Neural cell (in vitro differentiated cells): ENCODE results near the gene MRPL43. TPM values are rescaled to one million over a fixed set of nuclear protein-coding genes. Genes with fewer than 3 reads are reported as not detected.

Source experiments
- H2AFZ ChIP-seq: fragments of 200-600, 300-800 bp; sonication (generic), shearing (Covaris generic); 2 replicates; pipeline ENCODE4 v1.6.0; 2014; ENCODE audit warnings: low read depth, mild to moderate bottlenecking, antibody characterized with exemption, low read length, moderate library complexity
- H3F3A ChIP-seq: fragments of 200-600 bp; shearing (Covaris generic); 2 replicates; pipeline ENCODE4 v1.6.1; 2016; ENCODE audit warnings: mild to moderate bottlenecking, moderate library complexity, mixed read lengths, antibody characterized with exemption, low read length; ENCODE audit not compliant: insufficient read depth, poor library complexity, severe bottlenecking
- H3K27ac ChIP-seq: fragments of 200-600, 300-800 bp; sonication (generic), shearing (Covaris generic); 2 replicates; pipeline ENCODE4 v1.5.1; 2014; ENCODE audit warnings: mild to moderate bottlenecking, low read length, moderate library complexity
- H3K27me3 ChIP-seq: fragments of 300-800, 200-600 bp; sonication (generic), shearing (Covaris generic); 2 replicates; pipeline ENCODE4 v1.6.0; 2014; ENCODE audit warnings: mild to moderate bottlenecking, low read depth, low read length, moderate library complexity; ENCODE audit not compliant: insufficient read depth
- H3K36me3 ChIP-seq: fragments of 300-800, 200-600 bp; sonication (generic), shearing (Covaris generic); 2 replicates; pipeline ENCODE4 v1.5.1; 2014; ENCODE audit warnings: mild to moderate bottlenecking, antibody characterized with exemption, low read length, moderate library complexity; ENCODE audit not compliant: insufficient read depth
- H3K4me2 ChIP-seq: fragments of 300-800, 200-600 bp; sonication (generic), shearing (Covaris generic); 2 replicates; pipeline ENCODE4 v1.6.0; 2014; ENCODE audit warnings: mild to moderate bottlenecking, low read length
- H3K4me3 ChIP-seq: fragments of 300-800, 200-600 bp; sonication (generic), shearing (Covaris generic); 2 replicates; pipeline ENCODE4 v1.5.1; 2014; ENCODE audit warnings: mild to moderate bottlenecking, low read length, moderate library complexity
- H3K79me2 ChIP-seq: fragments of 200-600 bp; shearing (Covaris generic); replicated peaks from 2 replicates; pipeline ENCODE4 v1.6.0; 2014; ENCODE audit warnings: mild to moderate bottlenecking, low read length, moderate library complexity; ENCODE audit not compliant: insufficient read depth
- H3K9ac ChIP-seq: fragments of 300-800, 200-600 bp; sonication (generic), shearing (Covaris generic); 2 replicates; pipeline ENCODE4 v1.6.1; 2016; ENCODE audit warnings: mild to moderate bottlenecking, low read length, mixed read lengths
- H3K9me2 ChIP-seq: fragments of 200-600 bp; shearing (Covaris generic); 2 replicates; pipeline ENCODE4 v1.6.1; 2016; ENCODE audit warnings: mild to moderate bottlenecking, low read length, mixed read lengths; ENCODE audit not compliant: insufficient read depth
- H3K9me3 ChIP-seq: fragments of 200-600, 300-800 bp; sonication (generic), shearing (Covaris generic); 2 replicates; pipeline ENCODE4 v1.6.1; 2016; ENCODE audit warnings: mild to moderate bottlenecking, mixed run types, low read length, moderate library complexity, mixed read lengths
- H4K20me1 ChIP-seq: fragments of 200-600 bp; shearing (Covaris generic); 2 replicates; pipeline ENCODE4 v1.6.1; 2016; ENCODE audit warnings: mild to moderate bottlenecking, mixed run types; ENCODE audit not compliant: insufficient read depth
- EP300 ChIP-seq: fragments of 450-650 bp; conservative IDR thresholded peaks from 2 replicates; pipeline ENCODE4 v1.6.1; 2014; ENCODE audit warnings: antibody characterized with exemption, mild to moderate bottlenecking, moderate library complexity; ENCODE audit not compliant: poor library complexity, severe bottlenecking
- EZH2 ChIP-seq: fragments of 200-600, 300-800 bp; shearing (Covaris generic), sonication (generic); IDR thresholded peaks from 2 replicates; pipeline ENCODE4 v1.6.1; 2014; ENCODE audit warnings: antibody characterized with exemption, low read length, borderline replicate concordance, mild to moderate bottlenecking; ENCODE audit not compliant: insufficient read depth, poor library complexity, severe bottlenecking
- MXI1 ChIP-seq: fragments of 450-650 bp; conservative IDR thresholded peaks from 2 replicates; pipeline ENCODE4 v1.6.1; 2014; ENCODE audit warnings: antibody characterized with exemption, mild to moderate bottlenecking; ENCODE audit not compliant: poor library complexity, severe bottlenecking
- POLR2AphosphoS5 ChIP-seq: IDR thresholded peaks from 2 replicates; pipeline ENCODE4 v1.6.1; 2012
- RAD21 ChIP-seq: fragments of 450-650 bp; conservative IDR thresholded peaks from 2 replicates; pipeline ENCODE4 v1.6.1; 2014; ENCODE audit warnings: antibody characterized with exemption, mild to moderate bottlenecking, moderate library complexity
- SMC3 ChIP-seq: fragments of 450-650 bp; conservative IDR thresholded peaks from 2 replicates; pipeline ENCODE4 v1.6.1; 2014; ENCODE audit warnings: antibody characterized with exemption, mild to moderate bottlenecking, moderate library complexity; ENCODE audit not compliant: poor library complexity
- TAF1 ChIP-seq: IDR thresholded peaks from 2 replicates; pipeline ENCODE4 v1.6.1; 2012; ENCODE audit warnings: low read depth
- polyA plus RNA-seq: library from polyadenylated mRNA; depleted of rRNA; stranded (reverse); fragments of >200 nt; gene quantifications from 2 replicates; pipeline ENCODE4 v1.2.3, GENCODE V29; 2014
- TF ChIP-seq, protein P1 (sequence below): fragments of 450-650 bp; IDR thresholded peaks from 2 replicates; pipeline ENCODE4 v1.5.1; 2014; ENCODE audit warnings: antibody characterized with exemption, mild to moderate bottlenecking, moderate library complexity; ENCODE audit not compliant: poor library complexity, severe bottlenecking
- TF ChIP-seq, protein P2 (sequence below): IDR thresholded peaks from 2 replicates; pipeline ENCODE4 v1.6.1; 2012; ENCODE audit warnings: borderline replicate concordance

Gene MRPL43
- polyA plus RNA-seq, 1 donor from 2014 or later = 121 TPM

DNA sequence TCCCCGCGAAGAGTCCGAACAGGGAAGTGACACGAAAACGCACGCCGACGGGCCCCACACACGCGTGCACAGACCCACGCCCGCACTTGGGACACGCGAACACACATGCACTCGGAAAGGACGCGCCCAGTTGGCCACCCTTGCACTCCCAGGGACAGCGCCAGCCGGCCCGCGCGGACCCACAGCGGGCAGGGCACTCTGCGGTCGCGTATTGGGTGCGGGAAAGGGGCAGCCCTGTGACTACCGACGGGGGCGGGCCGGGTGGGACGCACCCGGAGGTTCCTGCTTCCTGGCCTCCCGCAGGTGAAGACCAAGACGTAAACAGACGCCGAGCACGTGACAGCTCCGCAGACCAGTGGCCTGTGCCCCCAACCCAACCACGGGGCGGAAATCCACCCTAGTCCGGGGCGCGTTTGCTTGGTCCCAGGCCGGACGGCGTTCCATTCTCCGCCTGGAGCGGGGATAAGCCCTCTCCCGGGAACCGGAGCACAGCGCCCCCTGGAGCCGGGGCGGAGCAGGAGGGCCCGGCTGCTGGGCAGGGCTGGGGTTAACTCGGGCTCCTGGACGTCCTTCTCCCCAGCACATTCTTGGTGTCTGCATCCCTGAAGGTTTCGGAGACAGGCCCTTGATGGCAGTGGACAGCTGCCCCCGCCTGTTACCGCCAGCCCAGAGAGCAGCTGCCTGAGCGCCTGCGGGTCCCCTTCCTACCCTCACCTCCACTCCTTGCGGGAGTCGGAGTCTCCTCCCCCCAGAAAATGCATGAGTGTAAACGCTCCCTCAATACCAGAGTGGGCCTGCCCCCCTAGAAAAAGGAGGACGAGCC, 10.3 kb upstream of the MRPL43 start:
- Histone ChIP-seq H3K27me3 (peaks cover 10% of the 10 kb centered on the region), H3K9me2 (no peaks in the 10 kb centered on the region), H3F3A (no peaks in the 10 kb centered on the region), H4K20me1 (no peaks in the 10 kb centered on the region), H3K9ac (peak overlapping the region; percentile 96), H3K9me3 (no peaks in the 10 kb centered on the region), H3K36me3 (no peaks in the 10 kb centered on the region), H3K4me2 (peak overlapping the region; percentile 25), H2AFZ (peak overlapping the region; percentile 10), H3K27ac (peak overlapping the region; percentile 85), H3K4me3 (peak overlapping the region; percentile 88), H3K79me2 (peaks cover 19% of the 10 kb centered on the region)
- TF ChIP-seq EZH2 (no peak), RAD21 (no peak), POLR2AphosphoS5 (no peak), SMC3 (no peak)
- TF ChIP-seq, protein P1, sequence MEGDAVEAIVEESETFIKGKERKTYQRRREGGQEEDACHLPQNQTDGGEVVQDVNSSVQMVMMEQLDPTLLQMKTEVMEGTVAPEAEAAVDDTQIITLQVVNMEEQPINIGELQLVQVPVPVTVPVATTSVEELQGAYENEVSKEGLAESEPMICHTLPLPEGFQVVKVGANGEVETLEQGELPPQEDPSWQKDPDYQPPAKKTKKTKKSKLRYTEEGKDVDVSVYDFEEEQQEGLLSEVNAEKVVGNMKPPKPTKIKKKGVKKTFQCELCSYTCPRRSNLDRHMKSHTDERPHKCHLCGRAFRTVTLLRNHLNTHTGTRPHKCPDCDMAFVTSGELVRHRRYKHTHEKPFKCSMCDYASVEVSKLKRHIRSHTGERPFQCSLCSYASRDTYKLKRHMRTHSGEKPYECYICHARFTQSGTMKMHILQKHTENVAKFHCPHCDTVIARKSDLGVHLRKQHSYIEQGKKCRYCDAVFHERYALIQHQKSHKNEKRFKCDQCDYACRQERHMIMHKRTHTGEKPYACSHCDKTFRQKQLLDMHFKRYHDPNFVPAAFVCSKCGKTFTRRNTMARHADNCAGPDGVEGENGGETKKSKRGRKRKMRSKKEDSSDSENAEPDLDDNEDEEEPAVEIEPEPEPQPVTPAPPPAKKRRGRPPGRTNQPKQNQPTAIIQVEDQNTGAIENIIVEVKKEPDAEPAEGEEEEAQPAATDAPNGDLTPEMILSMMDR = peak; percentile 67
- TF ChIP-seq, protein P2, sequence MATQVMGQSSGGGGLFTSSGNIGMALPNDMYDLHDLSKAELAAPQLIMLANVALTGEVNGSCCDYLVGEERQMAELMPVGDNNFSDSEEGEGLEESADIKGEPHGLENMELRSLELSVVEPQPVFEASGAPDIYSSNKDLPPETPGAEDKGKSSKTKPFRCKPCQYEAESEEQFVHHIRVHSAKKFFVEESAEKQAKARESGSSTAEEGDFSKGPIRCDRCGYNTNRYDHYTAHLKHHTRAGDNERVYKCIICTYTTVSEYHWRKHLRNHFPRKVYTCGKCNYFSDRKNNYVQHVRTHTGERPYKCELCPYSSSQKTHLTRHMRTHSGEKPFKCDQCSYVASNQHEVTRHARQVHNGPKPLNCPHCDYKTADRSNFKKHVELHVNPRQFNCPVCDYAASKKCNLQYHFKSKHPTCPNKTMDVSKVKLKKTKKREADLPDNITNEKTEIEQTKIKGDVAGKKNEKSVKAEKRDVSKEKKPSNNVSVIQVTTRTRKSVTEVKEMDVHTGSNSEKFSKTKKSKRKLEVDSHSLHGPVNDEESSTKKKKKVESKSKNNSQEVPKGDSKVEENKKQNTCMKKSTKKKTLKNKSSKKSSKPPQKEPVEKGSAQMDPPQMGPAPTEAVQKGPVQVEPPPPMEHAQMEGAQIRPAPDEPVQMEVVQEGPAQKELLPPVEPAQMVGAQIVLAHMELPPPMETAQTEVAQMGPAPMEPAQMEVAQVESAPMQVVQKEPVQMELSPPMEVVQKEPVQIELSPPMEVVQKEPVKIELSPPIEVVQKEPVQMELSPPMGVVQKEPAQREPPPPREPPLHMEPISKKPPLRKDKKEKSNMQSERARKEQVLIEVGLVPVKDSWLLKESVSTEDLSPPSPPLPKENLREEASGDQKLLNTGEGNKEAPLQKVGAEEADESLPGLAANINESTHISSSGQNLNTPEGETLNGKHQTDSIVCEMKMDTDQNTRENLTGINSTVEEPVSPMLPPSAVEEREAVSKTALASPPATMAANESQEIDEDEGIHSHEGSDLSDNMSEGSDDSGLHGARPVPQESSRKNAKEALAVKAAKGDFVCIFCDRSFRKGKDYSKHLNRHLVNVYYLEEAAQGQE = no peak

DNA sequence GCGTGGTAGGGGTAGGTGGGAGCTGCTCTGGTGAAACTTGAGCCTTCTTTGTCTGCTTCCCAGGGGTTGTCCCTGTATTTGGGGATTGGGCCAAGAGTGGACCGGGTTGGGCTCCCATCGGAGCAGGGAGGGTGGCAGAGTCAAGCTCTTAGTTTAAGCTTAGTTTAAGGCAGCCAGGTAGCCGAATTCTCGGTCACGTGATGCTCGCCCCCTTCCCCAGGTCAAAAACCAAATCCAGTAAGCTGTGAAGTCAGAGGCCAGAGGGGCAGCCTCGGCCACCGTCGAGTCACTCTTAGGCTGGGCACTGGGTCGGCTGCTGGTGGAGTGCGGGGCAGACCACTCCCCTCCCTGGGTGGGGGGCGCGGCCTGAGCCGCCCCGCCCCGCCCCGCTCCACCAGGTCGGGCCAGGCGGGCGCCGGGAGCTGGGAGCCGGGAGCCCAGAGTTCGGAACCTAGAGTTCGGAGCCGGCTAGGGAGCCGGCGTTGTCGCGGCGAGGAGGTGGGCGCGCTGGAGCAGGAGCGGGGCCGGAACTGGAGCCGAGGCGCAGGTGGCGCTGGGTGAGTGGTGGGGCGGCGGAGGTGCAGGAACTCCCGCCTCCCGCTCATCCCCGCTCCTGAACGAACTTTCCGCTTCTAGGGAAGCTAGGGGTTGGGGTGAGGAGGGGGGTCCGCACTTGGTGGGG, 9.5 kb upstream of the MRPL43 start:
- no peaks in the 10 kb centered on the region for H3K36me3 ChIP-seq
- peaks cover 10% of the 10 kb centered on the region for H3K27me3 ChIP-seq
- peak overlapping the region; percentile 88 for H3K4me3 ChIP-seq
- peak overlapping the region; percentile 96 for H3K9ac ChIP-seq
- H3K9me2 ChIP-seq = no peaks in the 10 kb centered on the region
- H3K79me2 ChIP-seq = peaks cover 16% of the 10 kb centered on the region
- H4K20me1 ChIP-seq = no peaks in the 10 kb centered on the region
- H3K9me3 ChIP-seq = no peaks in the 10 kb centered on the region
- no peak overlapping the region for H3K27ac ChIP-seq
- TF ChIP-seq TAF1 = no peak
- no peak for TF ChIP-seq RAD21
- TF ChIP-seq POLR2AphosphoS5 = no peak
- TF ChIP-seq, protein P2 = no peak
- TF ChIP-seq MXI1 = no peak
- no peak for TF ChIP-seq EZH2
- TF ChIP-seq, protein P1 = no peak
- no peak for TF ChIP-seq EP300
- TF ChIP-seq SMC3 = no peak
- H2AFZ ChIP-seq = no peak overlapping the region
- no peak overlapping the region for H3K4me2 ChIP-seq
- H3F3A ChIP-seq = no peaks in the 10 kb centered on the region
